GM12801 (cell line): Measurements from ENCODE around the gene KBTBD3.

Source experiments
- CTCF ChIP-seq: IDR thresholded peaks from one replicate; pipeline ENCODE4 v1.5.1; 2011; ENCODE audit warnings: control low read depth; ENCODE audit not compliant: insufficient read length; ENCODE audit errors: extremely low read depth

KBTBD3 gene

GRCh38 chr11:106076919-106077608 lies at the start of gene KBTBD3:
TSS of gene KBTBD3 (minus strand) at chr11:106077347. CDS start at chr11:106059097, 18,250 bp downstream.
- no peak for TF ChIP-seq CTCF

- no peak for TF ChIP-seq CTCF
Measured at GRCh38 chr11:106121570-106122320, 44.6 kb upstream of the KBTBD3 start.

GRCh38 chr11:106105986-106106385 lies 28.8 kb upstream of the KBTBD3 start:
- TF ChIP-seq CTCF, result no peak

GRCh38 chr11:106101819-106102218 lies 24.7 kb upstream of the KBTBD3 start:
- no peak for TF ChIP-seq CTCF

- no peak for TF ChIP-seq CTCF
Measured at GRCh38 chr11:106101370-106101769, 24.2 kb upstream of the KBTBD3 start.

- TF ChIP-seq CTCF, result no peak
Measured at GRCh38 chr11:106098893-106099553, 21.9 kb upstream of the KBTBD3 start.

GRCh38 chr11:106092446-106092845 lies 15.3 kb upstream of the KBTBD3 start:
- TF ChIP-seq CTCF, result no peak
